CD14-positive monocyte (primary cell): Measurements from ENCODE around the gene DPEP2NB. TPM values are rescaled to one million over a fixed set of nuclear protein-coding genes. Genes with fewer than 3 reads are reported as not detected.
"Not testable (repeated sequence)": the region's sequence is repeated elsewhere in the genome, so short reads cannot be mapped to it uniquely, and the experiment has no call there.

Experiments used
- DNase-seq, 3 donors: peaks; one replicate each; pipeline ENCODE4 v3.0.0-alpha.2; 2011 to 2022
- H2AFZ ChIP-seq: 2 replicates; pipeline ENCODE4 v1.6.0; 2012; ENCODE audit warnings: mild to moderate bottlenecking, low read depth, low read length, inconsistent platforms; ENCODE audit not compliant: insufficient read depth, poor library complexity, severe bottlenecking
- H3K27ac ChIP-seq, 2 donors: 1 replicate in 1 of 2; 2 replicates in 1 of 2; pipeline ENCODE4 v1.5.1; 2012 to 2013; ENCODE audit warnings: low read length in 2 of 2, control low read depth in 1 of 2, inconsistent platforms in 1 of 2, low read depth in 1 of 2, mild to moderate bottlenecking in 1 of 2
- H3K27me3 ChIP-seq, 2 donors: one replicate each; pipeline versions ENCODE4 v1.6.0 to v1.6.1; 2011 to 2013; ENCODE audit warnings: low read length in 2 of 2; ENCODE audit not compliant: control insufficient read depth in 2 of 2, insufficient read depth in 2 of 2
- H3K36me3 ChIP-seq, 2 donors: replicated peaks in 1 of 2; 1 replicate in 1 of 2; 2 replicates in 1 of 2; pipeline versions ENCODE4 v1.5.1 to v1.6.1; 2012 to 2013; ENCODE audit warnings: low read length in 2 of 2, control low read depth in 1 of 2, inconsistent platforms in 1 of 2, mild to moderate bottlenecking in 1 of 2; ENCODE audit not compliant: insufficient read depth in 2 of 2, control insufficient read depth in 1 of 2
- H3K4me1 ChIP-seq, 2 donors: 1 replicate in 1 of 2; 2 replicates in 1 of 2; pipeline versions ENCODE4 v1.5.1 to v1.6.1; 2012 to 2013; ENCODE audit warnings: low read length in 2 of 2, control low read depth in 1 of 2, inconsistent platforms in 1 of 2, mild to moderate bottlenecking in 1 of 2, moderate library complexity in 1 of 2; ENCODE audit not compliant: insufficient read depth in 2 of 2, control insufficient read depth in 1 of 2
- H3K4me2 ChIP-seq: replicated peaks from 2 replicates; pipeline ENCODE3; 2012; ENCODE audit warnings: low read length, moderate library complexity, mild to moderate bottlenecking; ENCODE audit not compliant: poor library complexity, severe bottlenecking; ENCODE audit errors: extremely low read depth
- H3K4me3 ChIP-seq, 3 experiments: fragments of 200-600 bp in 1 of 3; sonication (generic) in 1 of 3; replicated peaks in 1 of 3; 1 replicate in 2 of 3; 2 replicates in 1 of 3; pipeline ENCODE4 v1.5.1; 2011 to 2013; ENCODE audit warnings: low read length in 3 of 3, mild to moderate bottlenecking in 3 of 3, control low read depth in 2 of 3, low read depth in 2 of 3, inconsistent platforms in 1 of 3, moderate library complexity in 1 of 3
- H3K79me2 ChIP-seq: 2 replicates; pipeline ENCODE4 v1.6.0; 2012; ENCODE audit warnings: mild to moderate bottlenecking, control low read depth, inconsistent platforms, low read length, moderate library complexity; ENCODE audit not compliant: insufficient read depth
- H3K9ac ChIP-seq: 2 replicates; pipeline ENCODE4 v1.6.0; 2017; ENCODE audit warnings: low read length, mild to moderate bottlenecking; ENCODE audit not compliant: insufficient read depth, poor library complexity, severe bottlenecking
- H3K9me3 ChIP-seq, 2 donors: replicated peaks in 1 of 2; 1 replicate in 1 of 2; 2 replicates in 1 of 2; pipeline versions ENCODE4 v1.5.1 to v1.6.1; 2012 to 2013; ENCODE audit warnings: low read length in 2 of 2, control low read depth in 1 of 2; ENCODE audit not compliant: control insufficient read depth in 1 of 2, insufficient read depth in 1 of 2
- H4K20me1 ChIP-seq: 2 replicates; pipeline ENCODE4 v1.6.0; 2012; ENCODE audit warnings: mild to moderate bottlenecking, low read length, control low read depth, moderate library complexity; ENCODE audit not compliant: insufficient read depth
- H3K27ac Mint-ChIP-seq, 7 donors: one replicate each; pipeline ENCODE4 v1.8.0; 2020; ENCODE audit warnings: mild to moderate bottlenecking in 7 of 7, mixed read lengths in 7 of 7, moderate library complexity in 6 of 7, inconsistent platforms in 2 of 7
- H3K27me3 Mint-ChIP-seq, 3 donors: one replicate each; pipeline ENCODE4 v1.8.0; 2021 to 2022; ENCODE audit warnings: low read depth in 3 of 3, mild to moderate bottlenecking in 3 of 3, mixed read lengths in 3 of 3, moderate library complexity in 3 of 3, inconsistent platforms in 1 of 3
- H3K36me3 Mint-ChIP-seq, 2 donors: one replicate each; pipeline ENCODE4 v1.8.0; 2020; ENCODE audit warnings: mixed read lengths in 2 of 2, inconsistent platforms in 1 of 2, mild to moderate bottlenecking in 1 of 2
- H3K4me1 Mint-ChIP-seq: one replicate; pipeline ENCODE4 v1.8.0; 2020; ENCODE audit warnings: mild to moderate bottlenecking, mixed read lengths
- H3K4me3 Mint-ChIP-seq, 2 donors: one replicate each; pipeline ENCODE4 v1.8.0; 2020; ENCODE audit warnings: mild to moderate bottlenecking in 2 of 2, mixed read lengths in 2 of 2, moderate library complexity in 1 of 2
- H3K9me3 Mint-ChIP-seq, 7 donors: one replicate each; pipeline ENCODE4 v1.8.0; 2020 to 2022; ENCODE audit warnings: mixed read lengths in 7 of 7, mild to moderate bottlenecking in 6 of 7, moderate library complexity in 6 of 7, inconsistent platforms in 2 of 7
- WGBS: methylation state at CpG from one replicate; pipeline ENCODE4 v1.1.5; 2013; ENCODE audit warnings: missing lambda C conversion rate; ENCODE audit not compliant: insufficient coverage; 5-methylcytosine and 5-hydroxymethylcytosine counted together
- intact Hi-C, 2 donors: fragments of 100-400 bp; cut with micrococcal nuclease; formaldehyde crosslinking; loops; one replicate each; pipeline versions ENCODE4 v1.15.0 to v1.15.1; 2023
- polyA plus RNA-seq, 3 donors: library from polyadenylated mRNA; depleted of rRNA in 1 of 3; unstranded in 2 of 3; stranded (reverse) in 1 of 3; fragments of 300-500 nt in 2 of 3; fragments of >200 nt in 1 of 3; fragmentation: Illumina TruSeq in 2 of 3; gene quantifications; 1 replicate in 2 of 3; 2 replicates in 1 of 3; pipeline ENCODE4 v1.2.3, GENCODE V29; 2012 to 2021
- TF ChIP-seq, protein P1 (sequence below): fragments of 200-600 bp; IDR thresholded peaks from one replicate; pipeline ENCODE4 v1.8.0; 2022; ENCODE audit warnings: antibody characterized with exemption, mild to moderate bottlenecking

Gene DPEP2NB
- polyA plus RNA-seq, 3 donors, result not detected

- peaks cover 8 to 30% of the 10 kb centered on the region in 2 donors for H3K36me3 Mint-ChIP-seq
- H3K4me1 Mint-ChIP-seq, result peaks cover 65% of the 10 kb centered on the region
- WGBS, result 95% methylated on average over 34 of the region's 36 CpGs
- H3K9ac ChIP-seq, intact Hi-C loops, H2AFZ ChIP-seq, H4K20me1 ChIP-seq, H3K27me3 ChIP-seq, H3K27me3 Mint-ChIP-seq, H3K36me3 ChIP-seq, H3K9me3 ChIP-seq, DNase-seq: not testable (repeated sequence)
- peaks cover 79 to 84% of the 10 kb centered on the region in 2 donors for H3K4me1 ChIP-seq
- H3K27ac ChIP-seq, result peak overlapping the region; percentile 90 to 98
- peaks cover 41% of the 10 kb centered on the region for H3K79me2 ChIP-seq
- peak overlapping the region; percentile 10 to 73 (median 57) for H3K4me3 ChIP-seq
- H3K9me3 Mint-ChIP-seq, result peaks cover 0 to 10% (median 0%) of the 10 kb centered on the region in 7 donors
- peak overlapping the region; percentile 41 for H3K4me2 ChIP-seq
- peak overlapping the region; percentile 84 to 96 for H3K4me3 Mint-ChIP-seq
- H3K27ac Mint-ChIP-seq, result peak overlapping the region in 6 of 7 donors; percentile 91 to 98 (median 96)
Measured at GRCh38 chr16:67998231-67998778, 17.4 kb downstream of the DPEP2NB start.

DNA sequence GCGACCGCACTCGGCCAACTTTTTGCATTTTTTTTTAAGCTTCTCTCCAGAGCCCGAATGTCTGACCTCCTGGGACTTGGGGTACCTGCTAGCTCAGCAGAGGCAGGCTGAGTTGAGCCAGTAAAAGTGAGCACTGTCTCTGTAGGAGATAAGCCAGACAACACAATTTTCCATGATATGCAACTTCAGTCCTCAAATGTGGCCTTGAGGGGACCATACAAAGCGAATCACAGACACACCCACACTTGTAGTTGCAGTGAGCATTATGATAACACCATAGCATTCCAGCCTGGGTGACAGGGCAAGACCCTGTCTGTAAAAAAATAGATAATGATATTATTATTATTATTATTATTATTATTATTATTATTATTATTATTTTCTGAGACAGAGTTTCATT is 19.0 kb downstream of the DPEP2NB start:
- no peak overlapping the region for H3K4me3 Mint-ChIP-seq
- peaks cover 17 to 41% of the 10 kb centered on the region in 2 donors for H3K36me3 Mint-ChIP-seq
- H3K4me1 ChIP-seq, result peaks cover 86 to 90% of the 10 kb centered on the region in 2 donors
- no peak overlapping the region for H2AFZ ChIP-seq
- intact Hi-C loops, result no loop called here
- H3K36me3 ChIP-seq, result peaks cover 12% of the 10 kb centered on the region in 2 donors
- WGBS, result 100% methylated on average over 4 of the region's 5 CpGs
- H3K27me3 ChIP-seq, result no peaks in the 10 kb centered on the region
- H3K9me3 Mint-ChIP-seq, result peaks cover 0 to 10% (median 0%) of the 10 kb centered on the region in 7 donors
- peaks cover 0 to 2% (median 0%) of the 10 kb centered on the region in 3 donors for H3K27me3 Mint-ChIP-seq
- H3K9ac ChIP-seq, result no peak overlapping the region
- no peak for DNase-seq
- peak overlapping the region; percentile 85 to 97 for H3K27ac ChIP-seq
- H3K4me2 ChIP-seq, result no peak overlapping the region
- peak overlapping the region in 1 of 3 experiments; percentile 38 for H3K4me3 ChIP-seq
- peaks cover 9% of the 10 kb centered on the region for H4K20me1 ChIP-seq
- peaks cover 0 to 5% of the 10 kb centered on the region in 2 donors for H3K9me3 ChIP-seq
- peaks cover 74% of the 10 kb centered on the region for H3K4me1 Mint-ChIP-seq
- H3K27ac Mint-ChIP-seq, result peak overlapping the region; percentile 95 to 100 (median 99)
- TF ChIP-seq, protein P1, sequence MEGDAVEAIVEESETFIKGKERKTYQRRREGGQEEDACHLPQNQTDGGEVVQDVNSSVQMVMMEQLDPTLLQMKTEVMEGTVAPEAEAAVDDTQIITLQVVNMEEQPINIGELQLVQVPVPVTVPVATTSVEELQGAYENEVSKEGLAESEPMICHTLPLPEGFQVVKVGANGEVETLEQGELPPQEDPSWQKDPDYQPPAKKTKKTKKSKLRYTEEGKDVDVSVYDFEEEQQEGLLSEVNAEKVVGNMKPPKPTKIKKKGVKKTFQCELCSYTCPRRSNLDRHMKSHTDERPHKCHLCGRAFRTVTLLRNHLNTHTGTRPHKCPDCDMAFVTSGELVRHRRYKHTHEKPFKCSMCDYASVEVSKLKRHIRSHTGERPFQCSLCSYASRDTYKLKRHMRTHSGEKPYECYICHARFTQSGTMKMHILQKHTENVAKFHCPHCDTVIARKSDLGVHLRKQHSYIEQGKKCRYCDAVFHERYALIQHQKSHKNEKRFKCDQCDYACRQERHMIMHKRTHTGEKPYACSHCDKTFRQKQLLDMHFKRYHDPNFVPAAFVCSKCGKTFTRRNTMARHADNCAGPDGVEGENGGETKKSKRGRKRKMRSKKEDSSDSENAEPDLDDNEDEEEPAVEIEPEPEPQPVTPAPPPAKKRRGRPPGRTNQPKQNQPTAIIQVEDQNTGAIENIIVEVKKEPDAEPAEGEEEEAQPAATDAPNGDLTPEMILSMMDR, result no peak
- H3K79me2 ChIP-seq, result peaks cover 55% of the 10 kb centered on the region
